Endometrial microvascular endothelial cells (primary cell): ENCODE results near the gene SLC36A4. TPM values are rescaled to one million over a fixed set of nuclear protein-coding genes. Genes with fewer than 3 reads are reported as not detected.
"Not testable (repeated sequence)": the region's sequence is repeated elsewhere in the genome, so short reads cannot be mapped to it uniquely, and the experiment has no call there.

Source experiments
- in situ Hi-C: cut with HindIII; loops from 2 replicates; pipeline ENCODE4 v1.10.0; 2017; ENCODE audit warnings: low sequenced_read_pairs, low pct_unique_long_range_greater_than_20kb; ENCODE audit errors: inconsistent ontology term
- total RNA-seq: library from RNA; depleted of rRNA; stranded (reverse); fragments of >200 nt; gene quantifications from one replicate; pipeline ENCODE4 v1.2.3, GENCODE V29; 2015; ENCODE audit errors: inconsistent ontology term

Gene SLC36A4
- total RNA-seq, 1 donor from 2014 or later = 3.3 TPM

GRCh38 chr11:93198215-93198845, 539 bp upstream of the SLC36A4 start:
- in situ Hi-C loops = no loop called here

- in situ Hi-C loops = no loop called here
These were observed 893 bp downstream of the SLC36A4 start for GRCh38 chr11:93196816-93197379.

GRCh38 chr11:93194673-93195291, 3.0 kb downstream of the SLC36A4 start:
- in situ Hi-C loops = no loop called here

GRCh38 chr11:93193731-93194130, 4.1 kb downstream of the SLC36A4 start:
- in situ Hi-C loops = no loop called here

GRCh38 chr11:93192163-93192562, 5.6 kb downstream of the SLC36A4 start:
- in situ Hi-C loops = no loop called here

GRCh38 chr11:93189462-93189861, 8.3 kb downstream of the SLC36A4 start:
- in situ Hi-C loops = no loop called here

GRCh38 chr11:93188726-93189125, 9.1 kb downstream of the SLC36A4 start:
- in situ Hi-C loops = no loop called here

- in situ Hi-C loops = no loop called here
These were observed 10.5 kb downstream of the SLC36A4 start for GRCh38 chr11:93187290-93187689.

- in situ Hi-C loops = not testable (repeated sequence)
These were observed 19.9 kb downstream of the SLC36A4 start for GRCh38 chr11:93177891-93178290.

GRCh38 chr11:93169950-93170561, 27.7 kb downstream of the SLC36A4 start:
- in situ Hi-C loops = no loop called here

- in situ Hi-C loops = no loop called here
These were observed 28.6 kb downstream of the SLC36A4 start for GRCh38 chr11:93169143-93169542.

- in situ Hi-C loops = no loop called here
These were observed 30.9 kb downstream of the SLC36A4 start for GRCh38 chr11:93166862-93167261.

GRCh38 chr11:93166194-93166593, 31.6 kb downstream of the SLC36A4 start:
- in situ Hi-C loops = no loop called here

- in situ Hi-C loops = no loop called here
These were observed 37.0 kb downstream of the SLC36A4 start for GRCh38 chr11:93160808-93161207.

- in situ Hi-C loops = no loop called here
These were observed 37.6 kb downstream of the SLC36A4 start for GRCh38 chr11:93160156-93160555.

GRCh38 chr11:93159721-93160120, 38.1 kb downstream of the SLC36A4 start:
- in situ Hi-C loops = no loop called here

GRCh38 chr11:93155738-93156137, 42.1 kb downstream of the SLC36A4 start:
- in situ Hi-C loops = no loop called here

- in situ Hi-C loops = no loop called here
These were observed 52.3 kb downstream of the SLC36A4 start for GRCh38 chr11:93145390-93145915.

GRCh38 chr11:93143800-93144199, 54.0 kb downstream of the SLC36A4 start:
- in situ Hi-C loops = no loop called here

GRCh38 chr11:93143186-93143585, 54.6 kb downstream of the SLC36A4 start:
- in situ Hi-C loops = no loop called here
